Fibroblast of lung (primary cell): ENCODE data around the gene GPR176. TPM values are rescaled to one million over a fixed set of nuclear protein-coding genes. Genes with fewer than 3 reads are reported as not detected.

ENCODE experiments used
- DNase-seq, 2 donors: peaks; one replicate each; pipeline versions ENCODE4 v3.0.0 to v3.0.0-alpha.2; 2010; ENCODE audit warnings: low read depth in 2 of 2
- H2AFZ ChIP-seq: 2 replicates; pipeline ENCODE4 v1.5.1; 2012; ENCODE audit warnings: low read length, control low read depth, inconsistent platforms
- H3K27ac ChIP-seq: 2 replicates; pipeline ENCODE4 v1.5.1; 2011; ENCODE audit warnings: low read length, control low read depth; ENCODE audit not compliant: insufficient read depth
- H3K27me3 ChIP-seq: 2 replicates; pipeline ENCODE4 v1.5.1; 2011; ENCODE audit warnings: mild to moderate bottlenecking, low read length; ENCODE audit not compliant: control insufficient read depth, insufficient read depth
- H3K36me3 ChIP-seq: 2 replicates; pipeline ENCODE4 v1.5.1; 2011; ENCODE audit warnings: low read length; ENCODE audit not compliant: control insufficient read depth, insufficient read depth
- H3K4me1 ChIP-seq: 2 replicates; pipeline ENCODE4 v1.5.1; 2011; ENCODE audit warnings: low read length; ENCODE audit not compliant: control insufficient read depth, insufficient read depth; ENCODE audit errors: extremely low read depth
- H3K4me2 ChIP-seq: 2 replicates; pipeline ENCODE4 v1.5.1; 2011; ENCODE audit warnings: low read length, control low read depth; ENCODE audit not compliant: insufficient read depth; ENCODE audit errors: extremely low read depth
- H3K4me3 ChIP-seq, 4 experiments: fragments of 200-600 bp in 1 of 4; sonication (generic) in 1 of 4; replicated peaks in 1 of 4; 2 replicates each; pipeline ENCODE4 v1.5.1; 2011 to 2016; ENCODE audit warnings: low read length in 4 of 4, low read depth in 3 of 4, mild to moderate bottlenecking in 3 of 4, control low read depth in 2 of 4, inconsistent platforms in 1 of 4, mixed read lengths in 1 of 4; ENCODE audit not compliant: insufficient read depth in 1 of 4; ENCODE audit errors: control extremely low read depth in 1 of 4
- H3K79me2 ChIP-seq: 2 replicates; pipeline ENCODE4 v1.5.1; 2012; ENCODE audit warnings: mild to moderate bottlenecking, low read length, inconsistent platforms; ENCODE audit not compliant: control insufficient read depth, insufficient read depth
- H3K9ac ChIP-seq: 2 replicates; pipeline ENCODE4 v1.5.1; 2011; ENCODE audit warnings: mild to moderate bottlenecking, low read length, control low read depth; ENCODE audit not compliant: insufficient read depth
- H3K9me3 ChIP-seq: 2 replicates; pipeline ENCODE4 v1.5.1; 2012; ENCODE audit warnings: low read depth, low read length; ENCODE audit not compliant: control insufficient read depth, insufficient read depth
- H4K20me1 ChIP-seq: 2 replicates; pipeline ENCODE4 v1.5.1; 2011; ENCODE audit warnings: low read length; ENCODE audit not compliant: control insufficient read depth, insufficient read depth; ENCODE audit errors: extremely low read depth
- CTCF ChIP-seq, 2 donors: IDR thresholded peaks in 1 of 2; conservative IDR thresholded peaks in 1 of 2; 1 replicate in 1 of 2; 2 replicates in 1 of 2; pipeline ENCODE4 v1.5.1; 2011 to 2012; ENCODE audit warnings: low read length in 2 of 2, control low read depth in 1 of 2, inconsistent platforms in 1 of 2, low read depth in 1 of 2, mild to moderate bottlenecking in 1 of 2
- EZH2 ChIP-seq: IDR thresholded peaks from 2 replicates; pipeline ENCODE4 v1.5.1; 2012; ENCODE audit warnings: low read length, control low read depth, mild to moderate bottlenecking; ENCODE audit errors: missing control alignments
- polyA plus RNA-seq, 2 donors: library from polyadenylated mRNA; depleted of rRNA in 1 of 2; stranded (reverse) in 1 of 2; unstranded in 1 of 2; fragments of >200 nt; gene quantifications; 2 replicates each; pipeline ENCODE4 v1.2.1, GENCODE V29; 2011 to 2012; ENCODE audit warnings: missing spikeins in 1 of 2
- total RNA-seq: library from RNA; depleted of rRNA; stranded (reverse); fragments of >200 nt; gene quantifications from 2 replicates; pipeline ENCODE4 v1.2.1, GENCODE V29; 2014

GPR176 gene
- total and polyA plus RNA-seq, 2 donors (not counting 1 experiment from before 2014, with no cell fraction given), result 124 to 179 TPM

- no peak overlapping the region for H3K4me3 ChIP-seq
- H3K79me2 ChIP-seq, result peaks cover 73% of the 10 kb centered on the region
- no peak for DNase-seq
- no peak overlapping the region for H3K27ac ChIP-seq
- TF ChIP-seq EZH2 (no peak), CTCF (conservative IDR thresholded peaks at IDR 0.05 in 1 of 2, IDR thresholded peaks at IDR 0.05 in 1 of 2; ENCODE audit: low read depth in 1 of 2, low read length in 2 of 2) (no peak)
- peaks cover 16% of the 10 kb centered on the region for H3K4me1 ChIP-seq
- H4K20me1 ChIP-seq, result no peaks in the 10 kb centered on the region
- H3K27me3 ChIP-seq, result no peaks in the 10 kb centered on the region
- no peak overlapping the region for H3K4me2 ChIP-seq
- H2AFZ ChIP-seq, result no peak overlapping the region
- no peaks in the 10 kb centered on the region for H3K9me3 ChIP-seq
- no peaks in the 10 kb centered on the region for H3K36me3 ChIP-seq
- no peak overlapping the region for H3K9ac ChIP-seq
Measured at GRCh38 chr15:39826975-39827374, 93.1 kb downstream of the GPR176 start.

GRCh38 chr15:39823634-39824033 lies 96.4 kb downstream of the GPR176 start:
- Histone ChIP-seq H3K4me1 (peaks cover 9% of the 10 kb centered on the region), H3K79me2 (peaks cover 67% of the 10 kb centered on the region)
- DNase-seq, result no peak

GRCh38 chr15:39820050-39820602 lies 99.9 kb downstream of the GPR176 start:
- Histone ChIP-seq H3K79me2 (peaks cover 66% of the 10 kb centered on the region), H3K9ac (no peak overlapping the region), H3K27ac (no peak overlapping the region), H2AFZ (no peak overlapping the region), H3K36me3 (no peaks in the 10 kb centered on the region), H3K4me1 (peaks cover 2% of the 10 kb centered on the region), H4K20me1 (peaks cover 2% of the 10 kb centered on the region), H3K4me2 (no peak overlapping the region), H3K9me3 (no peaks in the 10 kb centered on the region), H3K4me3 (no peak overlapping the region), H3K27me3 (no peaks in the 10 kb centered on the region)
- TF ChIP-seq CTCF (conservative IDR thresholded peaks at IDR 0.05 in 1 of 2, IDR thresholded peaks at IDR 0.05 in 1 of 2; ENCODE audit: low read depth in 1 of 2, low read length in 2 of 2) (no peak), EZH2 (no peak)
- no peak for DNase-seq

More at GRCh38 chr15:39823634-39824033, 96.4 kb downstream of the GPR176 start:
- Histone ChIP-seq H3K9ac (no peak overlapping the region), H4K20me1 (no peaks in the 10 kb centered on the region), H2AFZ (no peak overlapping the region), H3K27me3 (no peaks in the 10 kb centered on the region), H3K4me2 (no peak overlapping the region), H3K4me3 (no peak overlapping the region), H3K36me3 (no peaks in the 10 kb centered on the region), H3K27ac (no peak overlapping the region), H3K9me3 (no peaks in the 10 kb centered on the region)
- no peak for TF ChIP-seq EZH2
- no peak for TF ChIP-seq CTCF (conservative IDR thresholded peaks at IDR 0.05 in 1 of 2, IDR thresholded peaks at IDR 0.05 in 1 of 2; ENCODE audit: low read depth in 1 of 2, low read length in 2 of 2)
